HEK293 (cell line): Measurements from ENCODE around the gene MCRIP1.

Experiments
- KLF16 ChIP-seq: fragments of 450-650 bp; formaldehyde crosslinking; IDR thresholded peaks from 2 replicates; pipeline ENCODE4 v1.5.1; 2017; ENCODE audit warnings: missing biosample characterization, missing genetic modification characterization
- MZF1 ChIP-seq: fragments of 450-650 bp; formaldehyde crosslinking; IDR thresholded peaks from 2 replicates; pipeline ENCODE4 v1.5.1; 2017; ENCODE audit warnings: missing biosample characterization, missing genetic modification characterization, borderline replicate concordance
- SP2 ChIP-seq: fragments of 450-650 bp; formaldehyde crosslinking; IDR thresholded peaks from 2 replicates; pipeline ENCODE4 v1.5.1; 2016; ENCODE audit warnings: missing biosample characterization, missing genetic modification characterization
- TCF7L2 ChIP-seq: IDR thresholded peaks from 2 replicates; pipeline ENCODE4 v1.6.1; 2011; ENCODE audit warnings: low read depth, mild to moderate bottlenecking, inconsistent platforms, low read length, moderate library complexity, borderline replicate concordance
- TRIM28 ChIP-seq: IDR thresholded peaks from 2 replicates; pipeline ENCODE4 v1.6.1; 2011; ENCODE audit warnings: low read length, control low read depth, borderline replicate concordance
- ZBTB20 ChIP-seq: fragments of 450-650 bp; formaldehyde crosslinking; IDR thresholded peaks from 2 replicates; pipeline ENCODE4 v1.5.1; 2016; ENCODE audit warnings: missing biosample characterization, missing genetic modification characterization
- ZNF423 ChIP-seq: fragments of 450-650 bp; formaldehyde crosslinking; IDR thresholded peaks from 2 replicates; pipeline ENCODE4 v1.5.1; 2016; ENCODE audit warnings: missing biosample characterization, missing genetic modification characterization
- ZNF585B ChIP-seq: fragments of 450-650 bp; formaldehyde crosslinking; IDR thresholded peaks from 2 replicates; pipeline ENCODE4 v1.5.1; 2016; ENCODE audit warnings: missing biosample characterization, missing genetic modification characterization
- ZNF670 ChIP-seq: fragments of 450-650 bp; formaldehyde crosslinking; IDR thresholded peaks from 2 replicates; pipeline ENCODE4 v1.5.1; 2016; ENCODE audit warnings: missing biosample characterization, missing genetic modification characterization, low read depth
- TF ChIP-seq, protein P1 (sequence below): fragments of 450-650 bp; formaldehyde crosslinking; IDR thresholded peaks from 2 replicates; pipeline ENCODE4 v1.5.1; 2016; ENCODE audit warnings: missing biosample characterization, missing genetic modification characterization
- TF ChIP-seq, protein P2 (sequence below): fragments of 450-650 bp; formaldehyde crosslinking; IDR thresholded peaks from 2 replicates; pipeline ENCODE4 v1.5.1; 2016; ENCODE audit warnings: missing biosample characterization, missing genetic modification characterization
- TF ChIP-seq, protein P3 (sequence below): fragments of 450-650 bp; formaldehyde crosslinking; IDR thresholded peaks from 2 replicates; pipeline ENCODE4 v1.5.1; 2016; ENCODE audit warnings: missing biosample characterization, missing genetic modification characterization
- TF ChIP-seq, protein P4 (sequence below): fragments of 450-650 bp; formaldehyde crosslinking; IDR thresholded peaks from 2 replicates; pipeline ENCODE4 v1.5.1; 2016; ENCODE audit warnings: missing biosample characterization, missing genetic modification characterization

DNA sequence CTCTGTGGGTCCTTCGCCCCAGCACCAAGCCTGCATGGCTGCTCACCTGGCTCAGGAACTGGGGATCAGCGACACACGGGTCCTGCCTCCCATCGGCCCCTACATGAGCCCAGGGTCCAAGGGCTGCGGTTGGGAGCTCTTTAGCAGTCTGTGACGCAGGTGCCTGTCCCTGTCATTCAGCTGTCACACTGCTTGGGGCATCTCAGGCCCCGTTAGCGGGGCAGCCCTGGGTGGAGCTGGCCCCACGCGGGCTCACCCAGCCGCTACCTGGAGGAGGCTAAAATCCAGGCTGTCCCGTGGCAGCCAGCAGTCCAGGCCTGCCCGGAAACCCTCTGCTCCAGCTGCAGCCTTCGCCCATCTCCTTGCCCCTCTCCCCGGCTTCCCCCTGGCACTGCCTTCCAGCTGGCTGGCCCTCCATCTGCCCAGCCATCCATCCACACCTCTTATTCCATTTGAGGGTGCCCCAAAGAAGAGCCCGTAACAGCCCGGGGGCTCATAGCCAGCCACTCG, 25.8 kb downstream of the MCRIP1 start:
- TF ChIP-seq, protein P1, sequence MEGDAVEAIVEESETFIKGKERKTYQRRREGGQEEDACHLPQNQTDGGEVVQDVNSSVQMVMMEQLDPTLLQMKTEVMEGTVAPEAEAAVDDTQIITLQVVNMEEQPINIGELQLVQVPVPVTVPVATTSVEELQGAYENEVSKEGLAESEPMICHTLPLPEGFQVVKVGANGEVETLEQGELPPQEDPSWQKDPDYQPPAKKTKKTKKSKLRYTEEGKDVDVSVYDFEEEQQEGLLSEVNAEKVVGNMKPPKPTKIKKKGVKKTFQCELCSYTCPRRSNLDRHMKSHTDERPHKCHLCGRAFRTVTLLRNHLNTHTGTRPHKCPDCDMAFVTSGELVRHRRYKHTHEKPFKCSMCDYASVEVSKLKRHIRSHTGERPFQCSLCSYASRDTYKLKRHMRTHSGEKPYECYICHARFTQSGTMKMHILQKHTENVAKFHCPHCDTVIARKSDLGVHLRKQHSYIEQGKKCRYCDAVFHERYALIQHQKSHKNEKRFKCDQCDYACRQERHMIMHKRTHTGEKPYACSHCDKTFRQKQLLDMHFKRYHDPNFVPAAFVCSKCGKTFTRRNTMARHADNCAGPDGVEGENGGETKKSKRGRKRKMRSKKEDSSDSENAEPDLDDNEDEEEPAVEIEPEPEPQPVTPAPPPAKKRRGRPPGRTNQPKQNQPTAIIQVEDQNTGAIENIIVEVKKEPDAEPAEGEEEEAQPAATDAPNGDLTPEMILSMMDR (tag by site-specific recombination) = no peak
- TF ChIP-seq, protein P2, sequence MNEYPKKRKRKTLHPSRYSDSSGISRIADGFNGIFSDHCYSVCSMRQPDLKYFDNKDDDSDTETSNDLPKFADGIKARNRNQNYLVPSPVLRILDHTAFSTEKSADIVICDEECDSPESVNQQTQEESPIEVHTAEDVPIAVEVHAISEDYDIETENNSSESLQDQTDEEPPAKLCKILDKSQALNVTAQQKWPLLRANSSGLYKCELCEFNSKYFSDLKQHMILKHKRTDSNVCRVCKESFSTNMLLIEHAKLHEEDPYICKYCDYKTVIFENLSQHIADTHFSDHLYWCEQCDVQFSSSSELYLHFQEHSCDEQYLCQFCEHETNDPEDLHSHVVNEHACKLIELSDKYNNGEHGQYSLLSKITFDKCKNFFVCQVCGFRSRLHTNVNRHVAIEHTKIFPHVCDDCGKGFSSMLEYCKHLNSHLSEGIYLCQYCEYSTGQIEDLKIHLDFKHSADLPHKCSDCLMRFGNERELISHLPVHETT (tag by site-specific recombination) = no peak
- TF ChIP-seq ZBTB20 (tag by site-specific recombination) (no peak), ZNF585B (tag by site-specific recombination) (no peak), SP2 (tag by site-specific recombination) (0 out of 2 replicates have a peak, but pooled peaks have one; percentile 14), ZNF423 (tag by site-specific recombination) (no peak), TCF7L2 (no peak), ZNF670 (no peak), MZF1 (no peak), KLF16 (tag by site-specific recombination) (no peak), TRIM28 (no peak)
- TF ChIP-seq, protein P3, sequence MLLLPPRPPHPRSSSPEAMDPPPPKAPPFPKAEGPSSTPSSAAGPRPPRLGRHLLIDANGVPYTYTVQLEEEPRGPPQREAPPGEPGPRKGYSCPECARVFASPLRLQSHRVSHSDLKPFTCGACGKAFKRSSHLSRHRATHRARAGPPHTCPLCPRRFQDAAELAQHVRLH (tag by site-specific recombination) = no peak
- TF ChIP-seq, protein P4, sequence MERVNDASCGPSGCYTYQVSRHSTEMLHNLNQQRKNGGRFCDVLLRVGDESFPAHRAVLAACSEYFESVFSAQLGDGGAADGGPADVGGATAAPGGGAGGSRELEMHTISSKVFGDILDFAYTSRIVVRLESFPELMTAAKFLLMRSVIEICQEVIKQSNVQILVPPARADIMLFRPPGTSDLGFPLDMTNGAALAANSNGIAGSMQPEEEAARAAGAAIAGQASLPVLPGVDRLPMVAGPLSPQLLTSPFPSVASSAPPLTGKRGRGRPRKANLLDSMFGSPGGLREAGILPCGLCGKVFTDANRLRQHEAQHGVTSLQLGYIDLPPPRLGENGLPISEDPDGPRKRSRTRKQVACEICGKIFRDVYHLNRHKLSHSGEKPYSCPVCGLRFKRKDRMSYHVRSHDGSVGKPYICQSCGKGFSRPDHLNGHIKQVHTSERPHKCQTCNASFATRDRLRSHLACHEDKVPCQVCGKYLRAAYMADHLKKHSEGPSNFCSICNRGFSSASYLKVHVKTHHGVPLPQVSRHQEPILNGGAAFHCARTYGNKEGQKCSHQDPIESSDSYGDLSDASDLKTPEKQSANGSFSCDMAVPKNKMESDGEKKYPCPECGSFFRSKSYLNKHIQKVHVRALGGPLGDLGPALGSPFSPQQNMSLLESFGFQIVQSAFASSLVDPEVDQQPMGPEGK (tag by site-specific recombination) = no peak
